ENCODE measurements around the gene LRRC27.

LRRC27 gene

DNA sequence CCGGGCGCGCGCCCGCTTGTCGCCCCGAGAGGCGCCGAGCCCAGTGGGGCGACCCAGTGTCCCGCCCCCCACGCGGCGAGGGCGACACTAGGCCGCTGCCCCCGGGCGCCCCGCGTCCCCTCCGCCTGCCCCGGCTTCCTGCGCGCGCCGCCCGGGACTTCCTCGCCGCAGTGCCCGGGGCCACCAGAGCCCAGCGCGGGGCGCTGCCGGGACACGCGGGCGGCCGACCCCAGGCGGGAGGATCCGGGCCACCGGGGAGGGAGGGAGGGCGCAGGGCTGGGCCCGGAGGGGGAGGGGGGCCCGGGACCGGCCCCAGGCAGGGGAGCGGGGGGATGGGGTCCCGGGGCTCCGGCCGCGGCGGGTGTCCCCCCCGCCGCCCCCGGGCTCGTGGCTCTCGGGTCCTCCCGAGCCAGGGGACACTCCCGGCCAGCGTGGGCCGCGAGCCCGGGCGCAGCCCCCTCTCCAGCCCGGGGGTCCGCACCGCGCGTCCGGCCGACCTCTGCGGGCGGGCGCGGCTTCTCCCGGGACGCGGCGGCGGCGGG, 64.6 kb downstream of the LRRC27 start:
- peak; percentile 66 for DNase-seq (ENCODE audit: extremely low spot score)
- CTCF ChIA-PET = no interaction called here
- POLR2A ChIA-PET = no interaction called here
- TF ChIP-seq, protein P1, sequence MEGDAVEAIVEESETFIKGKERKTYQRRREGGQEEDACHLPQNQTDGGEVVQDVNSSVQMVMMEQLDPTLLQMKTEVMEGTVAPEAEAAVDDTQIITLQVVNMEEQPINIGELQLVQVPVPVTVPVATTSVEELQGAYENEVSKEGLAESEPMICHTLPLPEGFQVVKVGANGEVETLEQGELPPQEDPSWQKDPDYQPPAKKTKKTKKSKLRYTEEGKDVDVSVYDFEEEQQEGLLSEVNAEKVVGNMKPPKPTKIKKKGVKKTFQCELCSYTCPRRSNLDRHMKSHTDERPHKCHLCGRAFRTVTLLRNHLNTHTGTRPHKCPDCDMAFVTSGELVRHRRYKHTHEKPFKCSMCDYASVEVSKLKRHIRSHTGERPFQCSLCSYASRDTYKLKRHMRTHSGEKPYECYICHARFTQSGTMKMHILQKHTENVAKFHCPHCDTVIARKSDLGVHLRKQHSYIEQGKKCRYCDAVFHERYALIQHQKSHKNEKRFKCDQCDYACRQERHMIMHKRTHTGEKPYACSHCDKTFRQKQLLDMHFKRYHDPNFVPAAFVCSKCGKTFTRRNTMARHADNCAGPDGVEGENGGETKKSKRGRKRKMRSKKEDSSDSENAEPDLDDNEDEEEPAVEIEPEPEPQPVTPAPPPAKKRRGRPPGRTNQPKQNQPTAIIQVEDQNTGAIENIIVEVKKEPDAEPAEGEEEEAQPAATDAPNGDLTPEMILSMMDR (IDR thresholded peaks at IDR 0.05; ENCODE audit: control extremely low read depth, extremely low read depth, low read depth, missing control alignments) = peak; percentile 29

DNA sequence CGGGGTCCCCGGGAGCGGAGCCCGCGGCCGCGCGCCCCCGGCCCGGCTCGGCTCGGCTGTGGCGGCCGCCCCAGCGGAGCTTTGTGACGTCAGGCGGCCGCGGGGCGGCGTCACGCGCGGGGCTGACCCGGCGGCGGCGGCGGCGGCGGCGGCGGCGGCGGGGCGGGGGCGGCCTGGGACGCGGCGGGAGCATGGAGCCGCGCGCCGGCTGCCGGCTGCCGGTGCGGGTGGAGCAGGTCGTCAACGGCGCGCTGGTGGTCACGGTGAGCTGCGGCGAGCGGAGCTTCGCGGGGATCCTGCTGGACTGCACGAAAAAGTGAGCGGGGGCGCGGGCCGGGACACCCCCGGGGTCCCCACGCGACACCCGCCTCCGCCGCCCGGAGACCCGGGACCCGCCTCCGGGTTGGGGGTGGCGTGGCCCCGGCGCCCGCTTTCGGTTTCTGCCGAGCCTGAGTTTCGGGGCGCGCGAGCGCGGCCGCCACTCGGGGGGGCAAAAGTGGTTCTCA, 65.1 kb downstream of the LRRC27 start, which contains the start of gene PWWP2B:
PWWP2B (plus strand) TSS at position 165 of the 506 bp plus-strand sequence; CDS start at position 192, 27 bp downstream.
- CTCF ChIA-PET = no interaction called here
- POLR2A ChIA-PET = no interaction called here
- DNase-seq (ENCODE audit: extremely low spot score) = no peak
- TF ChIP-seq, protein P1 (IDR thresholded peaks at IDR 0.05; ENCODE audit: control extremely low read depth, extremely low read depth, low read depth, missing control alignments) = no peak

DNA sequence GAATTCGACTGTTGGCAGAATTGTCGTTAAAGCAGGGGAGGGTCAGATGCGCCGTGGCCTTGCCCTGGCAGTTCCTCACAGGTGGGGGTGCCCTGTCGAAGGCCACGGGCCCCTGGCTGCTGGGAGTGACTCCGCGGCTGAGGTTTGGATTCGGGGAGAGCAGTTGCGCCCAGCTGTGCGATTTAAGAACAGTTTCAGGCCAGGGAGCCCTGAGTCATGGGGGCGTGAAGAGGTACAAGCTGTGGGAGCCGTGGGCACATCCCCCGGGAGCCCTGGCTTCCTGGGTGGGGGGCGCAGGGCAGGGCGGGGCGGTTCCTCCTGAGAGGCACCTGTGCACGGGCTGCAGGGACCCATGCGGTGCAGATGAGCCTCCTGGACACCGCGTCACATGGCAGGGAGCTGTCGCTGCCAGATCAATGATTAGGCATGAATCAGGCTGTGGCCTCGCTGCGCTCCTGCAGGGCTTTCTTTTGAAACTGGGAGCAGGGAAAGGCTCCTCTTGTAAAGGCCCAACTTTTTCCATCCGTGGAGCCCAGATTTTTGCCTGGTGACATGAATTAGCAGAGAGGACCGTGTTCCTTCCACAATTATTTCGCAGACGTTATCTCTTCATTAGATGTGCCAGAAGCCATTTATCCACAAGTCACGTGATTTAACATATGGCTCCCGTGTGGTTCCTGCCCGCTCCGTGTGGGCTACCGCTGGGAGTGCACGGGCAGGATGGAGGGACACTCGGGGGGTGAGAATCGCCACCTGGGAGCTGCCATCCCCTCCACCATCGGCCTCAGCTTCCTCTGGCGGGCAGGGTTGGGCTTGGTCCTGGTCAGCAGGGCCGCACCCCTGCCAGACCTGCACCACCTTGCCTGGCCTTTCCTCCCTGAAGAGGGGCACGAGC, 65.9 kb downstream of the LRRC27 start:
- TF ChIP-seq, protein P1 (IDR thresholded peaks at IDR 0.05; ENCODE audit: control extremely low read depth, extremely low read depth, low read depth, missing control alignments) = no peak
- CTCF ChIA-PET = no interaction called here
- POLR2A ChIA-PET = no interaction called here
- no peak for DNase-seq (ENCODE audit: extremely low spot score)

DNA sequence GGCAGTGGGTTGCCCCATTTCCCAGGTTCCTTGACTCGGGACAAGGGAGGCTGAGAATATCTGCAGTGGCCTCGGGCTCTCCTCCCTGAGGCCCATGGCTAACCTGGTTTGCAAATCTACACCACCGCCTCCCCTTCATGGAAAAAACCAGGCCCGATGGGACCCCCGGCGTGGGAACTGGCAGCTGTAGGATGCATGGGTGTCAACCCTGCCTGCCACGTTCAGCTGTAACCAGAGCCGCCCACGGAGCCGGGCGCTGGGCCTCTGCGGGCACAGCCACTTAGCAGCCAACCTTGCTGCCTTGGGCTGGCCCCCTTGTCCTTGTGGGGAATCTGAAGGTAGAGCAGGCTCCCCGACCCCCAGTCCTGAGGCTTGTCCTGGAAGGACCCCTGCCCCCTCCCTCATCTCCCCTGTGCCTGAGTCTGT, 66.6 kb downstream of the LRRC27 start:
- ChIA-PET POLR2A (no interaction called here), CTCF (no interaction called here)
- DNase-seq (ENCODE audit: extremely low spot score) = no peak
- TF ChIP-seq, protein P1 (IDR thresholded peaks at IDR 0.05; ENCODE audit: control extremely low read depth, extremely low read depth, low read depth, missing control alignments) = no peak

DNA sequence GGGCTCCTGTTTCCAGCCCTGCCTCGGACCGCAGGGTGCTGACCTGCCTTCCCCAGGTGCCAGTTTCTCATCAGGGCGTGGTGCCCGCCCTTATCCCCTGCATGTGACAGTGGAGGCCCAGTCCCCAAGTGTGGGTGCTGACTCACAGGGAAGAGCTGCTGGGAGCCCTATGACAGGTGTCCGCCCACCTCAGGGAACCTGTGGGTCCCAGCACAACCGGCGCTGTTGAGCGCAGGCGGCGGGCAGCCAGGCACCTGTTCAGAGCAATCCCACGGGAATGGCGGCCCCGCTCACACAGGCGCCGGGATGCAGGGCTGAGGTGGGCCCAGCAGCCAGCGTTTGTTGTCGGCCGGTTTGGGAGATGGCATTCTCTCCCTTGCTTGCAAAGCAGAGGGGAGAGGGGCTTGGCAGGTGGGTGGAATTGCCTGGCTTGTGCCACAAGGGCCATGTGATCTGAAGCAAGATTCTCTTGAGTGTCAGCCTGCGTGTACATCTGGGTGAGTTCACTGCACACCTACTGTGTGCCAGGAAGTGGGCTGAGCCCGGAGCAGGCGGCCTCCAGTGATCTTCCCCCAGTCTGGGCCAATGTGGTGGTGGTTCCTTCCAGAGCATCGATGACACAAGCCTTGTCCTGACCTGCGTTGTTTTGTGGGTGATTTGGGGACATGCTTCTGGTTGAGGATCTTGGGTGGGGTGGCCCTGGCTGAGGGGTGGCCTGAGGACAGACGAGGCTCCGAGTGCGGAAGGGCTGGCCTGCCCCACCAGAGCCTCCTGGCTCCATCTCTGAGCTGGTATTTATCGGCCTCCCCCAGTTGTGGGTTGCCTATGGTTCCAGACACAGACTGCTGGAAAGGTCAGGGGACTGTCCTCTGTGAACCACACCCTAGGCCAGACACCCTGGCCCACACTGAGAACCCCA, 67.4 kb downstream of the LRRC27 start:
- ChIA-PET CTCF (no interaction called here), POLR2A (interaction anchor here (0.6 kb wide), 1 partner anchor 486 kb away, joined by 3 read pairs; no protein-coding TSS in a partner anchor)
- TF ChIP-seq, protein P1 (IDR thresholded peaks at IDR 0.05; ENCODE audit: control extremely low read depth, extremely low read depth, low read depth, missing control alignments) = no peak
- DNase-seq (ENCODE audit: extremely low spot score) = no peak

DNA sequence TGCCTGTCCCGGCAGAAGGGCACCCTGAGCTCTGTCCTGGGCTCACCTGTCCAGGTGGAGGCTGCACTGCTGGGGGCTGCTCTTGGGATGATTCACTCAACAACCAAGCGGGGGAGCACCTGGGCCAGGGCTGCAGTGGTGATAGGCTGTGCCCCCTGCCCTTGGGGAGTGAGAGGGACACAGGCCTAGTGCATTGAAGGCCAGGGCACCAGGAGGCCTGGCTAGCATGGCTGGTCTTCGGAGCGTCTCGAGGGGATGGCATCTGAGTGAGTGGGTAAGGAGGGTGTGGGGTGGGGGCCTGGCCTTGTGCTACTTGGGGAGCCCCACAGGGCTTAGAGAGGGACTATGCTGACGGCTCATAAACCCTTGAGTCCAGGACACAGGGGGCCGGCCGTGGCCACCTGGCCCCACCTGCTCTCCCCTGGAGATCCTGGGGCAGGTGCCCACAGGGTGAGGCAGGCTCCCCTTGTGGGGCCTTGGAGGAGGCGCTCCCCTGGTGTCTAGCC, 68.1 kb downstream of the LRRC27 start:
- CTCF ChIA-PET = no interaction called here
- TF ChIP-seq, protein P1 (IDR thresholded peaks at IDR 0.05; ENCODE audit: control extremely low read depth, extremely low read depth, low read depth, missing control alignments) = no peak
- DNase-seq (ENCODE audit: extremely low spot score) = no peak
- POLR2A ChIA-PET = no interaction called here

All from GM10248 (cell line).